A673 (cell line): ENCODE data around the gene GATAD2A.

Experiments used
- CTCF ChIP-seq: fragments of 300-800, 200-600 bp; sonication (generic); conservative IDR thresholded peaks from 2 replicates; pipeline ENCODE4 v1.5.1; 2017; ENCODE audit warnings: low read depth, mild to moderate bottlenecking, antibody characterized with exemption, low read length, moderate library complexity, mixed read lengths
- EZH2 ChIP-seq: fragments of 200-600 bp; sonication (generic); IDR thresholded peaks from 2 replicates; pipeline ENCODE4 v1.6.1; 2017; ENCODE audit warnings: borderline replicate concordance, low read depth, mild to moderate bottlenecking, mixed read lengths, antibody characterized with exemption, low read length; ENCODE audit not compliant: poor library complexity, severe bottlenecking

GRCh38 chr19:19356901-19357566 is 48.4 kb upstream of the GATAD2A start:
- TF ChIP-seq CTCF (no peak), EZH2 (no peak)
